Activated T-cell treated with anti-CD3 and anti-CD28 coated beads for 4 hours (primary cell): ENCODE data around the gene IRX5.

Experiments
- DNase-seq: peaks from one replicate; pipeline ENCODE4 v3.0.0-alpha.2; 2020

IRX5 gene

DNA sequence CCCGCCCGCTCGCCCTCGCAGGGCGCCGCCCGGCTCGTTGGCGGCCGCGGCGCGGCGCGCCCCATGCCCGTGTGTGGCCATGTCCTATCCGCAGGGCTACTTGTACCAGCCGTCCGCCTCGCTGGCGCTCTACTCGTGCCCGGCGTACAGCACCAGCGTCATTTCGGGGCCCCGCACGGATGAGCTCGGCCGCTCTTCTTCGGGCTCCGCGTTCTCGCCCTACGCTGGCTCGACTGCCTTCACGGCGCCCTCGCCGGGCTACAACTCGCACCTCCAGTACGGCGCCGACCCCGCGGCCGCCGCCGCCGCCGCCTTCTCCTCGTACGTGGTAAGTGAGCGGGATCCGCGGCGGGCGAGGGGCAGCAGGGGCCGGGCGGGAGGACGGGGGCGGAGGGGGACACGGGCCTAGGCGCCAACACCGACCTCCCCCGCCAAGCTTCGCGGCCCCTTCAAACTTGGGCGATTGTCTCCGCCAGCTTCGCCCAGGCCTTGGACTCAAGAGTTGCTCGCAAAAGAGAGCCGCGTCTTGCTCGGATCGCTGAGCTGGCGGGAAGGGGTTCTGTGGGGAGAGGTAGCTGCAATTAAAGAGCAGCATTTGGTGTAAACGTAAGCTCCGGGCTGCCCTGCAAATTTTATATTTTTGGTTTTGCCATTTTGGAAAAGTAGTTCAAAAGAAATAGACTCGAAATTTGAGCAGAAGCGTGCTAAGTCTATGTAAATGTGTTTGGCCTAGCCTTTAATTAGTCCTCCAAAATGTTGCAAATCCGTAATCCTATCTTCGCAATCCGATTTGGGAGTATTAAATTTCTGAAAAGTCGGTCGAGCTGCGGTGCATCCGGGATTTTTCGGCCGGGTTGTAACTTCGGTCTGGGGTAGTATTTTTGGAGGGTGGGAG is 702 bp downstream of the IRX5 start:
- no peak for DNase-seq

GRCh38 chr16:54932021-54932660 is 1.5 kb downstream of the IRX5 start:
- DNase-seq: no peak

- no peak for DNase-seq
These were observed 2.1 kb downstream of the IRX5 start for GRCh38 chr16:54932737-54933254.

GRCh38 chr16:54933281-54934011 is 2.8 kb downstream of the IRX5 start:
- DNase-seq: no peak

DNA sequence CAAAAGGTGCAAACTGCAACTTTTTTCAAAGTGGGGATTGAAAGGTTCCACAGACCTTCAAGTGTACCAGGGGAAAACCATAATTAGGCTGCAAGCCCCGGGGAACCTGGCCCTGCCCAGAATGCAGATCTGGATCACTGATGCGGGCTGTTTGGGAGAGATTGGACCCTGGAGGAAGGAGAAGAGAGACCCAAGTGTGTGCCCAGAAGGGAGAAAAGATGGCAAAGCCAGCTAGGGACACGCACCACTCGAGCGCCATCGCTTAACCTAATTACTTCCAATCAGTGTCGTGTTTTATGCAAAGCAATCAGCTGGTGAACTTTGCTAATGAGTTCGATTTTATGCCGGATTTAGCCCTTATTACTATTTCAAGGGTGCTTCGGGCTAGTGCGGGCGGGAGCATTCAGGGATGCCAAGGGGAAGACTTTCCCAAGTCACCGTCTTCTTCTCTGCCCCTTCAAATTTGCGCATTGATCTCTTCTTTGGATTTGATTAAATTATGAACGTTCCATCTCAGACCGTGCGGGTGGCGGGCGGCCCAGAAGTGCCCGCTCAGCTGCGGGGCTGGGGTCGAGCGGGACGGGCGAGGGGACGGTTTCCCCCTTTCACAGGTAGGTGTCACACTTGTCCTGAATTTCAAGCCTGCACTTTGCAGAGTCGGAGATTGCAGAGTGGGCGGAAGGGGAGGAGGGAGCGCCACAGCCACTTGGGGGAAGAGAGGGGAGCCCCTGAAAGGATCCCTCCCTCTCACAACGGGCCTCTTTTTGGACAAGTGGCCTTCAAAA is 4.0 kb downstream of the IRX5 start:
- no peak for DNase-seq

- DNase-seq: no peak
These were observed 4.8 kb downstream of the IRX5 start for GRCh38 chr16:54935266-54935968.

GRCh38 chr16:54936201-54936978 is 5.7 kb downstream of the IRX5 start:
- no peak for DNase-seq

GRCh38 chr16:54936979-54937670 is 6.5 kb downstream of the IRX5 start:
- no peak for DNase-seq

DNA sequence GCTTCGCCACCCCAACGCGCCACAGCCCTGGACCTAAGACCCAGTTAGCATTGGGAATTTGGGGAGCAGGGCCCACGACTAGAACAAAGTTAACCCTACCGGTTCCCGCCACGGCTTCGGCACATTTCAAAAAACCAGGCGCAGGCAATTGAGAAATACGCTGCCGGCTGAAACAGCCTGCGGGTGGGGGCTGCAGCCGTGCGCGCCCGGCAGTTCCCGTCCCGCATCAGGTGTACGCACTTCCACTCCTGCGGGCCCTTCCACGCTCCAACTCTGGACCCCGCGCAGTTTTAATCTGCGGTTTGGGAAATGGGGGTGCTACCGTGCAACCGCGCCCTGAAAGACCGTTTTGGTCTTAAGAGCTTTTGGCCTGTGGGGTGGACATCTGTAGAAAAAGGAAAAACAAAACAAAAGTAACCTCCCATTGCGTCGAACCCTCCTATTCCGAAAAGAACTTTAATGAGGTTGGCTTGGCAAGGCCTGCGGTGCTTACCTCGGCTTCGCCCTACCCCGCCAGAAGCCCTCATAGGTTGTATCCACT is 7.1 kb downstream of the IRX5 start:
- no peak for DNase-seq

DNA sequence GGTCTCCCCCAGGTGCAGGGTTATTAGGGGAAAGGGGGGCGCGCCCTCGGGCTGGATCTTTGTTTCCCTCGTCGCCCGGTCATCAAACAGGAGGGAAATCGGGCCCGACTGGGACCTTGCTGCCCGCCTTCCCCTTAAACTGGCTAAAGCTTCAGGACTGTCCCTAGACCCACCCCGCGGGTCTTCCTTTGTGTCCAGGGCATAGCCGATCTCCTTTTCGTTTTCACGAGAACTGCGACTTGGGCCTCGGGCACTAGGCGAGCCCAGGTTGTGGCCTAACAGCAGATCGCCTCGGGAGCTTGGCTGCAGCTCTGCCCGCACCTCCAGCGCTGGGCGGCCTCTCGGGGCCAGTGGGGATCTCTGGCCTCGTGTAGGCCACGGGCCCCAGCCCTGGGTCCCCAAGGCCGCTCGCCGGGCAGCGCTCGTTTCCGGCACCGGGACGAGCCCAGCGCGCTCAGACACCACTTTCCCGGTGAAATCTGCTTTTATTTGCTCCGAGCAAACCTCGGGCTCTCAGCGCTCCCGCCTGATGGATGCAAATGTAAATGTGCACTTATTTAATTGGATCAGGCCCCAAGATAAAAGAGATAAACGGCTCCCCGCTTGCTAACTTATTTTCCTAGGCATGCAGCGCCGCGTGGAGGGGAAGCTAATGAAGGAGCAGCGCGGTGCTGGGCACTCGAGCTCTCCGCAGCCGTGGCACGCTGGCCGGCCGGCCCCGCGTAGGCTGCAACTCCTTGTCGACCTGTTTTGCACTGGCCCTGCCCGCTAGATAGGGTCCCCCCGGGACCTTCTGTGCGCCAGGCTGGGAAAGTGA is 7.8 kb downstream of the IRX5 start:
- DNase-seq: no peak

DNA sequence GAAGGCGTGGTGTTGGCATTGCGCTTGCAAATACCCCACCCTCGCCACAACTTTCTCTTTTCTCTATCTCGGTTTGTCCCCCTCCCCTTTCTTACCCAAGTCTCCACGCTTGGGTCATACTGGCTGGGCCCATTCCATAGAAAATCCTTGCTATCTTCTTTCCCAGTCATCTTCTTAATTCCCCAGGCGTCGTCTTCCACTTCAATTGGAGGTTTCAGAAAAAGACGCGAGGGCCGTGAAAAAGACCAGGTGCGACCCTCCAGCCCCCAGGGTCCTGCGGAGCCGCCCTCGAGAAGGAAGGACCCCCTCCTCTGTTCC is 8.3 kb downstream of the IRX5 start:
- DNase-seq: no peak

GRCh38 chr16:54939510-54940278 is 9.0 kb downstream of the IRX5 start:
- no peak for DNase-seq

- no peak for DNase-seq
These were observed 9.6 kb downstream of the IRX5 start for GRCh38 chr16:54940279-54940604.

- no peak for DNase-seq
These were observed 11.8 kb downstream of the IRX5 start for GRCh38 chr16:54942353-54942943.

- no peak for DNase-seq
These were observed 13.3 kb downstream of the IRX5 start for GRCh38 chr16:54944002-54944401.

DNA sequence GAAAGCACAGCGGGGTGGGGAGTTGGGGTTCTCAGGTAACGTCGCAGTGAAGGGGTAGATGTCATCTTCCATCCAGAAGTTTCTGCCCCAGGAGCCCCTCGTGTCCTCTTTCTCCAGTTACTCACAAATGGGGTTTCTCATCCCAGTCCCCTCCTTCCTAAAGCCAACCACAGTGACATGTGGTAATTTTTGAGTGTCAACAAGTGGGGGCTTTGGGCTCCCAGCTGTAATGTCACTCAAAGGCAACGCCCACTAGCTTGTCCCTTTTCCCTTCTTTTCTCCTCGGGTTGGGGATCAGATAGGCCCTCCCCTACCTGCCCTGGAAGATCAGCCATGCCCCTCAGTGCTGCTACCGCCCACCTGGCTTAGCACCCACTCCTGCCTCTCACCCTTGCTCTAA is 14.4 kb downstream of the IRX5 start:
- no peak for DNase-seq

- DNase-seq: no peak
These were observed 16.2 kb downstream of the IRX5 start for GRCh38 chr16:54946909-54947308.

DNA sequence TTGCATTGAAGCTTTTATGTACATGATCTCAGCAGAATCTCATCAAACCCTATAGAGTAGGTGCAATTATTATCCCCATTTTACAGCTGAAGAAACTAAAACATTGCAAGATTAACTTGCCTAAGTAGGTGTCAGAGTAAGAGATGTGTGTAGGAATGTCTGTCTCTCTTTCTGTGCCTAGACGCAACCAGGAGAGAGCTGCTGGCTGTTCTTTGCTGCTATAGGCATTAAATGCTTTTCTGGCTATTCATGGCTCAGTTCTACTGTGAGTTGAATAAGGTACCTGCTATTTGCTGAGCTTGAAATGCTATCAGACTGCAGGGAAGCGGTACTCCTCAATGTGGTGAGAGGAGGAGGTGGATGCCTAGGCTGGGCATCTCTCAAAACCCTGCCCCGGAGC is 17.0 kb downstream of the IRX5 start:
- DNase-seq: no peak
